ENCODE measurements around the gene FTSJ1.

DNA sequence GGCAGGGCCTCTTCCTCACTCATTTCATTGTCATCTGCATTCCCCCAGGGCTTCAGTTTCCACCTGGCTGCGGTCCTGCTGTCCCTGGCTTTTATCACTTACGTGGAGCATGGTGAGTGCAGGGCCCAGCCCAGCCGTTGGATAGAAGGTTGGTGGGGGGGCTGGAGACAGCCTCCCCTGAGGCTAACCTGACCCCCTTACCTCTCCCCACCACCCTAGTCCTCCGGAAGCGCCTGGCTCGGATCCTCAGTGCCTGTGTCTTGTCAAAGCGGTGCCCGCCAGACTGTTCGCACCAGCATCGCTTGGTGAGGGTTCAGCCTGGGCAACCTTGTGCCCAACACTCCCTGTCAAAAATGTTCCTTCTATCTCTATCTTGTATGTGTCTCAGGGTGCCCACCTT lies 39.8 kb downstream of the FTSJ1 start:
- TF ChIP-seq, protein P1, sequence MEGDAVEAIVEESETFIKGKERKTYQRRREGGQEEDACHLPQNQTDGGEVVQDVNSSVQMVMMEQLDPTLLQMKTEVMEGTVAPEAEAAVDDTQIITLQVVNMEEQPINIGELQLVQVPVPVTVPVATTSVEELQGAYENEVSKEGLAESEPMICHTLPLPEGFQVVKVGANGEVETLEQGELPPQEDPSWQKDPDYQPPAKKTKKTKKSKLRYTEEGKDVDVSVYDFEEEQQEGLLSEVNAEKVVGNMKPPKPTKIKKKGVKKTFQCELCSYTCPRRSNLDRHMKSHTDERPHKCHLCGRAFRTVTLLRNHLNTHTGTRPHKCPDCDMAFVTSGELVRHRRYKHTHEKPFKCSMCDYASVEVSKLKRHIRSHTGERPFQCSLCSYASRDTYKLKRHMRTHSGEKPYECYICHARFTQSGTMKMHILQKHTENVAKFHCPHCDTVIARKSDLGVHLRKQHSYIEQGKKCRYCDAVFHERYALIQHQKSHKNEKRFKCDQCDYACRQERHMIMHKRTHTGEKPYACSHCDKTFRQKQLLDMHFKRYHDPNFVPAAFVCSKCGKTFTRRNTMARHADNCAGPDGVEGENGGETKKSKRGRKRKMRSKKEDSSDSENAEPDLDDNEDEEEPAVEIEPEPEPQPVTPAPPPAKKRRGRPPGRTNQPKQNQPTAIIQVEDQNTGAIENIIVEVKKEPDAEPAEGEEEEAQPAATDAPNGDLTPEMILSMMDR (conservative IDR thresholded peaks at IDR 0.05; ENCODE audit: low read depth, low read length), result no peak
- TF ChIP-seq EZH2 (IDR thresholded peaks at IDR 0.05; ENCODE audit: low read length, unreplicated experiment), result no peak

Data from PC-3 (cell line).